ENCODE data around the gene ASS1. TPM values are rescaled to one million over a fixed set of nuclear protein-coding genes. Genes with fewer than 3 reads are reported as not detected.

ASS1 gene
- total RNA-seq, 2 donors from 2014 or later, result 58.0 to 58.4 TPM

DNA sequence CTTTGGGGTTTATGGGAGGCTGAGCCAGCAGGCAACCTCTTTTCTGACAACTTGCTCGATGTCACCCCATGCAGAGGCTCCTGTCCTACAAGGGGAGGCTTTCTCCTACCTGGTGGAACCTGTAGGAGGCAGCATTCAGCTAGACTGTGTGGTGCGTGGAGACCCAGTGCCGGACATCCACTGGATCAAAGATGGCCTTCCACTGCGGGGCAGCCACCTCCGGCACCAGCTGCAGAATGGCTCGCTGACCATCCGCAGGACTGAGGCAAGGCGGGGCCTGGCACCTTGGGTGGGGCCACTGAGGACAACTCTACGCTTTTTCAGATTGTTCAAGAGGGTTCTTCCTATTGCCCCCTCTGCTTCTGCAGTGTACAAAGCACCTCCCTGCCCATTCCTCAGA is 36.1 kb upstream of the ASS1 start:
- no peaks in the 10 kb centered on the region for H3K36me3 Mint-ChIP-seq (ENCODE audit: insufficient read depth in 2 of 2)
- DNase-seq, result no peak
- ATAC-seq (replicated peaks in 1 of 2), result no peak
- no peaks in the 10 kb centered on the region for H3K27me3 Mint-ChIP-seq (ENCODE audit: low read depth)
- no peak overlapping the region for H3K4me3 Mint-ChIP-seq
- no peaks in the 10 kb centered on the region for H3K4me1 Mint-ChIP-seq (ENCODE audit: low read depth)
- H3K27ac Mint-ChIP-seq, result no peak overlapping the region
- H3K9me3 Mint-ChIP-seq, result no peaks in the 10 kb centered on the region

DNA sequence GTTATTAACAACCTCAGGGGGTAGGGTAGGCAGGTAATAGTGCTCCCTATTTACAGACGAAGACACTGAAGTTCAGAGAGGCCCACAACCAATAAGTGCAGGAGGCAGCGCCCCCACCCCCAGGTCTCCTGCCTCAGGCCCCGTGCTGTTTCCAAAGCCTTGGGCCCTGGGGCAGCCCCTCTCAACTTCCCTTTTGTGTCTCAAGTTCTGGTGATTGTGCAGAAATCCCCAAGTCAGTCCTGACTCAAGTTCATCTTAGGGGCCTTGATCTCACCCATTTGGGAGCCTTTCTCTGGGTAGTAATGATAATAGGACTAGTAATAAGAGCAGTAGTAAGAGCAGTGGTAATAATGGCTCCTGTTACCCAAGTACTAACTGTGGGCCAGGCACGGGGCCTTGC is 35.5 kb upstream of the ASS1 start:
- Mint-ChIP-seq H3K4me1 (ENCODE audit: low read depth) (no peaks in the 10 kb centered on the region), H3K36me3 (ENCODE audit: insufficient read depth in 2 of 2) (no peaks in the 10 kb centered on the region), H3K4me3 (no peak overlapping the region), H3K9me3 (no peaks in the 10 kb centered on the region), H3K27me3 (ENCODE audit: low read depth) (no peaks in the 10 kb centered on the region), H3K27ac (no peak overlapping the region)
- DNase-seq (no peak), ATAC-seq (replicated peaks in 1 of 2) (no peak)

DNA sequence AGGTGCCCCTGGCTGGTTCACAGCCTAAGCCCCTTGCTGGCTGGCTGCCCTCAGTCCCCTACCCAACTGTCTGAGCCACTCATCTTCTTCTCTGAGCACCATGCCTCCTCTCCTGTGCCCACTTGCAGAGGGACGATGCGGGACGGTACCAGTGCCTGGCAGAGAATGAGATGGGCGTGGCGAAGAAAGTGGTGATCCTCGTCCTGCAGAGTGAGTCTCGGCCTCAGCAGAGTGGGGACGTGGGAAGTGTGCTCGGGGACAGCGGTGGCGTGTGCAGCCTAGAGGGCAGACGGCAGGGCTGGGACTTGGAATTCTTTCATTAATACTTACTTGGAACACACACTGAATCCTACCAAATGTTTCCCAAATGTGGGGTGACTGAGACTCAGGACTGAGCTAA is 34.3 kb upstream of the ASS1 start:
- no peak overlapping the region for H3K27ac Mint-ChIP-seq
- ATAC-seq (replicated peaks in 1 of 2), result no peak

DNA sequence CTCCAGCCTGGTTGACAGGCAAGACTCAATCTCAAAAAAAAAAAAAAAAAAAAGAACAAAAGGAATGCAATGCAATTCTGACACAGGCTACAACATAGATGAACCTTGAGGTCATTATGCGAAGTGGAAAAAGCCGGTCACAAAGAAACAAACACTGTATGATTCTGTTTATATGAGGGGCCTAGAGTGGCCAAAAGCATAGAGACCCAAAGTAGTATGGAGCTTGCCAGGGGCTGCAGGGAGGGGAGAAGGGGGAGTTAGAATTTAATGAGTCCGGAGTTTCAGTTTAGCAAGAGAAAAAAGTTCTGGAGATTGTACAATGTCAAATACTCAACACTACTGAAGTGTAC is 33.2 kb upstream of the ASS1 start:
- no peaks in the 10 kb centered on the region for H3K4me1 Mint-ChIP-seq (ENCODE audit: low read depth)
- no peak overlapping the region for H3K4me3 Mint-ChIP-seq
- no peaks in the 10 kb centered on the region for H3K36me3 Mint-ChIP-seq (ENCODE audit: insufficient read depth in 2 of 2)
- ATAC-seq (replicated peaks in 1 of 2) (no peak), DNase-seq (no peak)
- H3K9me3 Mint-ChIP-seq, result no peaks in the 10 kb centered on the region
- no peak overlapping the region for H3K27ac Mint-ChIP-seq
- H3K27me3 Mint-ChIP-seq (ENCODE audit: low read depth), result no peaks in the 10 kb centered on the region

More for the DNA sequence above, 34.3 kb upstream of the ASS1 start:
- Mint-ChIP-seq H3K27me3 (ENCODE audit: low read depth) (no peaks in the 10 kb centered on the region), H3K4me3 (no peak overlapping the region), H3K36me3 (ENCODE audit: insufficient read depth in 2 of 2) (no peaks in the 10 kb centered on the region), H3K4me1 (ENCODE audit: low read depth) (no peaks in the 10 kb centered on the region), H3K9me3 (no peaks in the 10 kb centered on the region)
- DNase-seq, result no peak

DNA sequence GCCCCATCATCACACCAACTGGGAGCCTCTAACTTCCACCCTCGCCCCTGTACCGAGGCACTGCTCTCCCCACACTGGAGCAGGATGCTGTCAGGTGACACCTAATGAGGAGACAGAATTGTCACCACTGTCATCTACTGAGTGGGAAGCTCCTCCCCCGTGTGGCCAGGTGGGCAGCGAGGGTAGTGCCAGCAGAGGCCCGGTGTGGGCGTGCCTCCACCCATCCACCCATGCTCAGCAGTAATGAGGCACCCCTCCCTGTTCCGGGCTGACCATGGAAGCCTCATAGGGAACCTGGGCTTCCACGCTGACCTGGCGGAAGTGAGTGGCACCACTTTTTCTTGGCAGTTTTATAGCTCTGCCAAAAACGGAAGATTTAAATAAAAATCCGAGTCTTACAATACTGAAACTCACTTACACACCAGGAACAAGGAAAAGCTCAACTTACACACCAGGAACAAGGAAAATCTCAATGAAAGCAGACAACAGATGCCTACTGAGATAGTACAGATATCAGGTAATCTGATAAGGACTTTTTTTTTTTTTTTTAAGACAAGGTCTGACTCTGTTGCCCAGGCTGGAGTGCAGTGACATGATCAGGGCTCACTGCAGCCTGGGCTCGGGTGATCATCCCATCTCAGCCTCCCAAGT is 30.6 kb upstream of the ASS1 start:
- DNase-seq (no peak), ATAC-seq (replicated peaks in 1 of 2) (no peak)
- Mint-ChIP-seq H3K36me3 (ENCODE audit: insufficient read depth in 2 of 2) (no peaks in the 10 kb centered on the region), H3K9me3 (no peaks in the 10 kb centered on the region), H3K4me1 (ENCODE audit: low read depth) (no peaks in the 10 kb centered on the region), H3K27ac (no peak overlapping the region), H3K4me3 (no peak overlapping the region), H3K27me3 (ENCODE audit: low read depth) (no peaks in the 10 kb centered on the region)

DNA sequence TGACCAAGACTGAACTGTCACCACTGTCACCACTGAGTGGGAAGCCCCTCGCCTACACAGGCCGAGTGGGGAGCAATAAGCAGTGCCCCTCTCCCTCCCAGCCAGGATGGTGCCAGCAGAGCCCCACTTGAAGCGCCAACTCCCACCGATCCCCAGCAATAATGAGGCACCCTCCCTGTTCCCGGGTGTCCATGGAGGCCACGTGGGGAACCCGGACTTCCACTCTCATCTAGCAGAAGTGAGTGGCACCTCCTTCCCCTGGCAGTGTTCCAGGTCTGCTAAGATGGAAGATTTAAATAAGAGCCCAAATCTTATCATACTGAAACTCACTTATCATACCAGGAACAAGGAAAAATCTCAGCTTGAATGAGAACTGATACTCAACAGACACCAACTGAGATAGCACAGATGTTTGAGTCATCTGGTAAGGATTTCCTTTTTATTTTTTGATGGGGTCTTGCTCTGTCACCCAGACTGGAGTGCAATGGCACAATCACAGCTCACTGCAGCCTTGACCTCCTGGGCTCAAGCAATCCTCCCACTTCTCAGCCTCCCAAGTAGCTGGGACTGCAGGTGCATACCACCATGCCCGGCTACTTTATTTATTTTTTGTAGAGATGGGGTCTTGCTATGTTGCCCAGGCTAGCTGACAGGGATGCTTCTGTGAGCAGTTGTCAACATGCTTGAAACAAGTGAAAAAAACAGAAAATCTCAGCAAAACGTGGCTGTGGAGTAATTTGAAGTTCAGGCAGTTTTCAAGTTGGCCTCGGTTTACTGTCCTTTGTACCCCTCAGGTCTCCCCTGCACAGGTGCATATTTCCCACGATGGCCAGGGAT is 29.6 kb upstream of the ASS1 start:
- ATAC-seq (replicated peaks in 1 of 2), result no peak
- Mint-ChIP-seq H3K4me1 (ENCODE audit: low read depth) (no peaks in the 10 kb centered on the region), H3K27ac (no peak overlapping the region)

DNA sequence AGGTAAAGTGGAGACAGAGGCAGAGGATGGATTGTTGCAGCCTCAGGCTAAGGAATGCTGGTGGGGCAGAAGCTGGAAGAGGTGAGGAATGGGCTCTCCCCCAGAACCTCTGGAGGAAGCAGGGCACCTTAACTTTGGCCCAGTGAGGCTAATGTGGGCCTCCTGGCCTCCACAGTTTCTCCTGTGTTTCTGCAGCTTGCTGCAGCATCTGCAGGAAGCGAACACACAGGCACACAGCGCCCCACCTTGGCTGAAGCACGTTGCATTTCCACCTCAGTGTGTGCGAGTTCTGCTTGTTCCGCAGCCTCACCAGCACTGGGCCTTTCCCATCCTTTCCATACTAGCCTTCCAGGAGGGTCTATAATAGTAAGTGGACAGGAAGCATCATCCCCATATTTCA is 27.2 kb upstream of the ASS1 start:
- no peaks in the 10 kb centered on the region for H3K9me3 Mint-ChIP-seq
- no peaks in the 10 kb centered on the region for H3K27me3 Mint-ChIP-seq (ENCODE audit: low read depth)
- H3K36me3 Mint-ChIP-seq (ENCODE audit: insufficient read depth in 2 of 2), result no peaks in the 10 kb centered on the region
- H3K4me1 Mint-ChIP-seq (ENCODE audit: low read depth), result no peaks in the 10 kb centered on the region
- DNase-seq (no peak), ATAC-seq (replicated peaks in 1 of 2) (no peak)
- H3K27ac Mint-ChIP-seq, result no peak overlapping the region
- H3K4me3 Mint-ChIP-seq, result no peak overlapping the region

More for the DNA sequence above, 29.6 kb upstream of the ASS1 start:
- Mint-ChIP-seq H3K4me3 (no peak overlapping the region), H3K27me3 (ENCODE audit: low read depth) (no peaks in the 10 kb centered on the region), H3K36me3 (ENCODE audit: insufficient read depth in 2 of 2) (no peaks in the 10 kb centered on the region), H3K9me3 (no peaks in the 10 kb centered on the region)
- DNase-seq, result no peak

DNA sequence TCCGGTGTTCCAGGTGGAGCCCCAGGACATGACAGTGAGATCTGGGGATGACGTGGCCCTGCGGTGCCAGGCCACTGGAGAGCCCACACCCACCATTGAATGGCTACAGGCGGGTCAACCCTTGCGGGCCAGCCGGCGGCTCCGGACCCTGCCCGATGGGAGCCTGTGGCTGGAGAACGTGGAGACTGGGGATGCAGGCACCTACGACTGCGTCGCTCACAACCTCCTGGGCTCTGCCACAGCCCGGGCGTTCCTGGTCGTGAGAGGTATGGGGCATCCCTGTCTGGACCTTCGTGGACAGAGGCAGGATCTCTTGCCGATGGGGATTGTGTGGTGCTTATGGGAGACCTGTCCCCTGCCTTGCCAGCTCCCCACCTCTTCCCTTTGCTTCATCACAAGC is 26.0 kb upstream of the ASS1 start:
- no peaks in the 10 kb centered on the region for H3K9me3 Mint-ChIP-seq
- DNase-seq, result no peak
- no peak overlapping the region for H3K27ac Mint-ChIP-seq
- no peaks in the 10 kb centered on the region for H3K27me3 Mint-ChIP-seq (ENCODE audit: low read depth)
- no peaks in the 10 kb centered on the region for H3K4me1 Mint-ChIP-seq (ENCODE audit: low read depth)
- no peaks in the 10 kb centered on the region for H3K36me3 Mint-ChIP-seq (ENCODE audit: insufficient read depth in 2 of 2)
- no peak overlapping the region for H3K4me3 Mint-ChIP-seq
- ATAC-seq (replicated peaks in 1 of 2), result no peak

DNA sequence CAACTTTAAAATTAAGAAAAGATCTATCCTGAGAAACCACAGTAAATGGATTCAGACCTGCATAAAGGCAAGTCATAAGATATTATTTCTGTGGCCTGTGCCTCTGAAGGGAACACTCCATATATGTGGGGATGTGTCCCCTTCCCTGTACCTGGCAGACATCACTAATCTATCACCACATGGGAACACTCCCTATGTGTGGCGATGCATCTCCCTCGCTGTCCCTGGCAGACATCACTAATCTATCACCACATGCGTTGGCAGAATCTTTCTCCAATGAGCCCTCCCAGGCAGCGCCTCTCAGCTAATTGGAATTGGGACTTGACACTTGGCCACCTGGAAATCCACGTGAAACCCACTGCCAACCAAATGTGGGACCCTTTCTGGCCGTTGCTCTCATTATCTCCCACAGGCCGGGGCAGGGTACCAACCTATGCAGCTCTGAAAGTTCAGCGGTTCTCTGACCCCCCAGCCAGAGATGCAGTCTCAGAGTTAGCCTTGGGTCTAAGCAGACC is 25.2 kb upstream of the ASS1 start:
- no peaks in the 10 kb centered on the region for H3K27me3 Mint-ChIP-seq (ENCODE audit: low read depth)
- no peaks in the 10 kb centered on the region for H3K9me3 Mint-ChIP-seq
- no peaks in the 10 kb centered on the region for H3K36me3 Mint-ChIP-seq (ENCODE audit: insufficient read depth in 2 of 2)
- no peak overlapping the region for H3K27ac Mint-ChIP-seq
- ATAC-seq (replicated peaks in 1 of 2) (no peak), DNase-seq (no peak)
- H3K4me1 Mint-ChIP-seq (ENCODE audit: low read depth), result no peaks in the 10 kb centered on the region
- no peak overlapping the region for H3K4me3 Mint-ChIP-seq

DNA sequence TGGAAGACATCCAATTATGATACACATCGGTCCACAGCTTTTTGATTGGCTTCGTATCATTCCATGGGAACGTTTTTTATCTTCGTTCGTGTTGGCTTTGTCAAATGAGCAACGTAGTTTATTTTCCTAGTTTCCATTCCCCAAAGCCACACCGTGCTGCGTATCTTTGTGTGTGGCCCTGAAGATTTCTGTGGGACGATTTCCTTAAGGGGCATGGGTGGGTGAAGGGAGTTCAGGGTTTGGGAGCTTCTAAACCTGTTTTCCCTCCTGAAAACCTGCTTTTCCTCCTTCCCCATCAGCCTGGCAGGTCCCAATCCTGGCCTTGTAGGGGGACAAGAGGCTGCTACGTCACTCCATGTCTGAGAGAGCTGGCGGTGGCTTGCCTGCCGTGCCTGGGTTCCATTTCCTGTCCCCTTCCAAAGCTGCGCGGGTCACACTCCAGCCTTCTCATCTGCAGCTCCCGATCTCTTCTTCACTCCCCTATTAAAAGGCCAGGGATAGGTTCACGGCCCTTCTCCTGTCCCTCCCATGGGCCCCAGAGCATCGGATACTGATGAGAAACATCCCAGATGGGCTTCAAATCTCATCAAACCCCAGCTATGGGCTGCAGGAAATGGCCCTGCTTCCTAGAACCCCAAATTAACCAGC is 23.5 kb upstream of the ASS1 start:
- no peak for ATAC-seq (replicated peaks in 1 of 2)
- H3K9me3 Mint-ChIP-seq, result no peaks in the 10 kb centered on the region
- H3K4me1 Mint-ChIP-seq (ENCODE audit: low read depth), result no peaks in the 10 kb centered on the region
- no peak overlapping the region for H3K4me3 Mint-ChIP-seq
- DNase-seq, result no peak
- no peaks in the 10 kb centered on the region for H3K36me3 Mint-ChIP-seq (ENCODE audit: insufficient read depth in 2 of 2)
- no peak overlapping the region for H3K27ac Mint-ChIP-seq
- H3K27me3 Mint-ChIP-seq (ENCODE audit: low read depth), result no peaks in the 10 kb centered on the region

DNA sequence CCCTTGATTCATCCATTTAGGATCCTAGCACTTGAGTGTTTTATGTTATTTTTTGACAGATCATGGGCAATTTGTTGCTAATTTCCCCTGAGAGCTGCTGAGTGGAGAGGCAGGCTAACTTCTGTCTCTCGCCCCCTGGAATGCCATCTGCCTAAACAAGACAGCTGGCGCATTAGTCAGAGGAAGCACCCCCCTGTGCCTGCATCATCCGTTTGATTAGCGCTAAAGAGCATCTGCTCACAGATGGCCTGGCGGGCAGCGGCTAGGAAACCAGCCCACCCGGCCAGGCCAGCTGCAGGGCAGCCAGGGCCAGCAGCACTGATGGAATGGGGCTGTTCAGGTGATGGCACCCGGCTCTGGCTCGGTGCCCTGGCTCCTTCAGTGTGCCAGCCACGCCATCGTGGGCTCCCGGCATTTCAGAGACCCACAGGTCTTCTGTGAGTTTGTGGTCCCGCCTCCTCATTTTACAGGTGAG is 22.9 kb upstream of the ASS1 start:
- H3K27ac Mint-ChIP-seq, result no peak overlapping the region
- no peaks in the 10 kb centered on the region for H3K4me1 Mint-ChIP-seq (ENCODE audit: low read depth)
- no peaks in the 10 kb centered on the region for H3K9me3 Mint-ChIP-seq

DNA sequence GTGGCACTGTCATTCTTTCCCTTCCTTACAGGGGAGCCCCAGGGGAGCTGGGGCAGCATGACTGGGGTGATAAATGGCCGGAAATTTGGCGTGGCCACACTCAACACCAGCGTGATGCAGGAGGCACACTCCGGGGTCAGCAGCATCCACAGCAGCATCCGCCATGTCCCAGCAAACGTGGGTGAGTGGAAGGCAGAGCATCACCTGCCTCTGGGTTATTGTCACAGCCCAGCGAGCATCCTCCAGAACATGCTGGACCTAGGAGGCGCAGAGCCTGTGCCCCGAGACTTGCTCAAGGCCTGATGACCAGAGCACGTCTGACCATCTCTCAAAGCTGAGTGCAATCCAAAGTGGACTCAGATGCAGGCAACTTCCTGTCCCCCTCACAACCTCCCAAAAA is 22.2 kb upstream of the ASS1 start:
- Mint-ChIP-seq H3K4me1 (ENCODE audit: low read depth) (no peaks in the 10 kb centered on the region), H3K9me3 (no peaks in the 10 kb centered on the region), H3K27me3 (ENCODE audit: low read depth) (no peaks in the 10 kb centered on the region), H3K36me3 (ENCODE audit: insufficient read depth in 2 of 2) (no peaks in the 10 kb centered on the region), H3K4me3 (no peak overlapping the region), H3K27ac (no peak overlapping the region)
- DNase-seq (no peak), ATAC-seq (replicated peaks in 1 of 2) (no peak)

More for the DNA sequence above, 22.9 kb upstream of the ASS1 start:
- no peaks in the 10 kb centered on the region for H3K36me3 Mint-ChIP-seq (ENCODE audit: insufficient read depth in 2 of 2)
- no peak overlapping the region for H3K4me3 Mint-ChIP-seq
- DNase-seq (no peak), ATAC-seq (replicated peaks in 1 of 2) (no peak)
- H3K27me3 Mint-ChIP-seq (ENCODE audit: low read depth), result no peaks in the 10 kb centered on the region

DNA sequence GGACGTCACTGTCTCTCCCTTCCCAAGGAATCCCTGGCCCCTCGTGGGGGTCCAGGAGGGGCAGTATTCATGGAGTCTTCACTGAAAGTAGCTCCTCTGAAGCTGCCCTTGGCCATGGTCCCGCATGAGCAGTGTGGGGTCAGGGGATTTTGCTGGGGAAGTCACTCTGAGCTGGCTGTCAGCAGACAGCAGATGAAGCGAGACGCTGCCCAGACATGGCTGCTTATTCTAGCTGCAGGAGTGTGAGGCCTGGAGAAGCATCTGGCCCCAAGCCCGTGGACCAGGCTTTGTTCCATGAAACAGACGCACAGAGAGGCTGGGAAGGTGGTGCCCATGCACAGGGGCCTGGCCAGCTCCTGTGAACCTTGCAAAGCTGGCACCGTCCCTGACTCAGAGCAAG is 21.5 kb upstream of the ASS1 start:
- no peaks in the 10 kb centered on the region for H3K9me3 Mint-ChIP-seq
- H3K27me3 Mint-ChIP-seq (ENCODE audit: low read depth), result no peaks in the 10 kb centered on the region
- H3K36me3 Mint-ChIP-seq (ENCODE audit: insufficient read depth in 2 of 2), result no peaks in the 10 kb centered on the region
- DNase-seq, result no peak
- no peak overlapping the region for H3K27ac Mint-ChIP-seq
- no peak for ATAC-seq (replicated peaks in 1 of 2)
- H3K4me1 Mint-ChIP-seq (ENCODE audit: low read depth), result no peaks in the 10 kb centered on the region
- H3K4me3 Mint-ChIP-seq, result no peak overlapping the region

All from activated T-cell treated with anti-CD3 and anti-CD28 coated beads, Interleukin-2, amount 50 U/mL, for 72 hours (primary cell).